Panc1 (cell line): ENCODE measurements around the gene CHST14.

ENCODE experiments used
- POLR2AphosphoS5 ChIP-seq: IDR thresholded peaks from 2 replicates; pipeline ENCODE4 v1.6.1; 2012; ENCODE audit warnings: mild to moderate bottlenecking, low read depth, low read length, moderate library complexity
- TF ChIP-seq, protein P1 (sequence below): fragments of 450-650 bp; IDR thresholded peaks from 2 replicates; pipeline ENCODE4 v1.5.1; 2017; ENCODE audit warnings: mild to moderate bottlenecking

DNA sequence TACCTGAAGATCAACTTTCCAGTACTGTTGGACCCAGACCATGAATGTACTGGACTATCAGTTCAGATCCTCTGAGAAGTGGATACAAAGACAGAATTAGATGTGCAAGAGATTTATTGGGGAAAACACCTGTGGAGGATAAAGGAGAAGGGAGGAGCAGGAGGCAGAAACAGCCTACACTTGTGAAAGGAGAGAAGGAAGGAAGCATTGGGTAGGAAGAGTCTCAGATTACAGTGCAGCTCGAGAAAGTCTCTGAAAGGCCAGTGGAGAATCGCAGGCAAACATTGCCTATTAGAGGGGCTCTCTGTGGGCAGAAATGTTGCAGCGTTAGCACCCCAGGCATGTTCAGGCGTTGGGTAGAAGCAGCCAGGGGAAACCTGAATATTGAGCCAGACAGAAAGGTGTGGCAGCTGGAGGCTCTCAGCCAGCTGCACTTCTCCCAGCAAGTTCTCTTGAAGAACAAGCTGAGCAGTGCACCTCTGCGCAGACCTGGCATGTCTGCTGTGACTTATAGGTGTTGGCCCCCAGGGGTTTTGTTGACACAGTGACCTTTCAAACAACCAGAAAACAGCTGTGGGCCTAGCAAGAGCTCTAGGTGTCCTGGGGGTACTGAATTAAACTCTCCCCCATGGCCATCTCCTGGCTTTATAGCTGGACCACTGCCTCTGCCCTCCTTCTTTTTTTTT is 7.0 kb downstream of the CHST14 start:
- TF ChIP-seq POLR2AphosphoS5, result no peak
- TF ChIP-seq, protein P1, sequence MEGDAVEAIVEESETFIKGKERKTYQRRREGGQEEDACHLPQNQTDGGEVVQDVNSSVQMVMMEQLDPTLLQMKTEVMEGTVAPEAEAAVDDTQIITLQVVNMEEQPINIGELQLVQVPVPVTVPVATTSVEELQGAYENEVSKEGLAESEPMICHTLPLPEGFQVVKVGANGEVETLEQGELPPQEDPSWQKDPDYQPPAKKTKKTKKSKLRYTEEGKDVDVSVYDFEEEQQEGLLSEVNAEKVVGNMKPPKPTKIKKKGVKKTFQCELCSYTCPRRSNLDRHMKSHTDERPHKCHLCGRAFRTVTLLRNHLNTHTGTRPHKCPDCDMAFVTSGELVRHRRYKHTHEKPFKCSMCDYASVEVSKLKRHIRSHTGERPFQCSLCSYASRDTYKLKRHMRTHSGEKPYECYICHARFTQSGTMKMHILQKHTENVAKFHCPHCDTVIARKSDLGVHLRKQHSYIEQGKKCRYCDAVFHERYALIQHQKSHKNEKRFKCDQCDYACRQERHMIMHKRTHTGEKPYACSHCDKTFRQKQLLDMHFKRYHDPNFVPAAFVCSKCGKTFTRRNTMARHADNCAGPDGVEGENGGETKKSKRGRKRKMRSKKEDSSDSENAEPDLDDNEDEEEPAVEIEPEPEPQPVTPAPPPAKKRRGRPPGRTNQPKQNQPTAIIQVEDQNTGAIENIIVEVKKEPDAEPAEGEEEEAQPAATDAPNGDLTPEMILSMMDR, result no peak
